GM23338 (cell line): ENCODE results near the gene FAM53A. TPM values are rescaled to one million over a fixed set of nuclear protein-coding genes. Genes with fewer than 3 reads are reported as not detected.

Experiments
- ATAC-seq: fragments of 200-7000 bp; cut with Tn5 transposase; 3 replicates; pipeline ENCODE4 v1.9.1; 2020
- DNase-seq: peaks from one replicate; pipeline ENCODE4 v3.0.0-alpha.2; 2015; ENCODE audit warnings: low spot score
- H2AFZ ChIP-seq: fragments of 200-600 bp; sonication (generic); 2 replicates; pipeline ENCODE4 v1.8.0; 2016; ENCODE audit warnings: antibody characterized with exemption, mild to moderate bottlenecking, moderate library complexity
- H3F3A ChIP-seq: fragments of 200-600 bp; sonication (generic); replicated peaks from 2 replicates; pipeline ENCODE4 v1.8.0; 2017; ENCODE audit warnings: antibody characterized with exemption, mixed run types, low read depth
- H3K27ac ChIP-seq: fragments of 200-600 bp; sonication (generic); 2 replicates; pipeline ENCODE4 v1.6.1; 2016; ENCODE audit warnings: low read depth
- H3K27me3 ChIP-seq: fragments of 200-600 bp; sonication (generic); 2 replicates; pipeline ENCODE4 v1.8.0; 2016; ENCODE audit warnings: mild to moderate bottlenecking, mixed run types, moderate library complexity; ENCODE audit not compliant: insufficient read depth
- H3K36me3 ChIP-seq: fragments of 200-600 bp; sonication (generic); 2 replicates; pipeline ENCODE4 v1.8.0; 2016; ENCODE audit warnings: mild to moderate bottlenecking; ENCODE audit not compliant: insufficient read depth
- H3K4me1 ChIP-seq: fragments of 200-600 bp; sonication (generic); 2 replicates; pipeline ENCODE4 v1.8.0; 2016; ENCODE audit warnings: mild to moderate bottlenecking, moderate library complexity; ENCODE audit not compliant: insufficient read depth
- H3K4me2 ChIP-seq: fragments of 200-600 bp; sonication (generic); 2 replicates; pipeline ENCODE4 v1.7.1; 2017; ENCODE audit warnings: mixed run types
- H3K4me3 ChIP-seq: fragments of 200-600 bp; sonication (generic); 2 replicates; pipeline ENCODE4 v1.6.1; 2016; ENCODE audit warnings: mixed run types
- H3K79me2 ChIP-seq: fragments of 200-600 bp; sonication (generic); replicated peaks from 2 replicates; pipeline ENCODE4 v1.8.0; 2017; ENCODE audit warnings: mild to moderate bottlenecking; ENCODE audit not compliant: insufficient read depth
- H3K9me2 ChIP-seq: fragments of 200-600 bp; sonication (generic); 2 replicates; pipeline ENCODE4 v1.8.0; 2017; ENCODE audit not compliant: insufficient read depth
- H4K20me1 ChIP-seq: fragments of 200-600 bp; sonication (generic); replicated peaks from 2 replicates; pipeline ENCODE4 v1.8.0; 2017; ENCODE audit warnings: mild to moderate bottlenecking; ENCODE audit not compliant: insufficient read depth
- H3K27ac Mint-ChIP-seq: 2 replicates; pipeline ENCODE4 v1.8.0; 2020; ENCODE audit warnings: inconsistent platforms, mild to moderate bottlenecking, moderate library complexity, mixed read lengths
- H3K27me3 Mint-ChIP-seq: 3 replicates; pipeline ENCODE4 v1.8.0; 2022; ENCODE audit warnings: low read depth, mild to moderate bottlenecking, moderate library complexity, mixed read lengths, inconsistent platforms; ENCODE audit not compliant: insufficient read depth, poor library complexity
- H3K36me3 Mint-ChIP-seq: 3 replicates; pipeline ENCODE4 v1.8.0; 2021; ENCODE audit warnings: low read depth, mild to moderate bottlenecking, inconsistent platforms, moderate library complexity, mixed read lengths
- H3K4me1 Mint-ChIP-seq: 3 replicates; pipeline ENCODE4 v1.8.0; 2020; ENCODE audit warnings: mild to moderate bottlenecking, inconsistent platforms, mixed read lengths
- H3K4me3 Mint-ChIP-seq: 3 replicates; pipeline ENCODE4 v1.8.0; 2021; ENCODE audit warnings: moderate library complexity, mild to moderate bottlenecking, inconsistent platforms, mixed read lengths
- H3K9me3 Mint-ChIP-seq: 3 replicates; pipeline ENCODE4 v1.8.0; 2020; ENCODE audit warnings: moderate library complexity, mild to moderate bottlenecking, inconsistent platforms, mixed read lengths
- CREB1 ChIP-seq: fragments of 250-450 bp; sonication (Bioruptor Pico); IDR thresholded peaks from 2 replicates; pipeline ENCODE4 v1.5.0; 2020; ENCODE audit warnings: low read depth, mild to moderate bottlenecking, moderate library complexity
- EZH2 ChIP-seq: fragments of 200-600 bp; sonication (generic); IDR thresholded peaks from one replicate; pipeline ENCODE4 v1.8.0; 2017; ENCODE audit warnings: antibody characterized with exemption, mild to moderate bottlenecking, low read depth; ENCODE audit not compliant: unreplicated experiment
- EZH2phosphoT487 ChIP-seq: fragments of 200-600 bp; sonication (generic); IDR thresholded peaks from one replicate; pipeline ENCODE4 v1.8.1; 2018; ENCODE audit warnings: antibody characterized with exemption; ENCODE audit not compliant: unreplicated experiment
- JUNB ChIP-seq: IDR thresholded peaks from one replicate; pipeline ENCODE4 v1.6.1; 2016; ENCODE audit warnings: antibody characterized with exemption; ENCODE audit not compliant: unreplicated experiment
- NANOG ChIP-seq: IDR thresholded peaks from 2 replicates; pipeline ENCODE4 v1.6.1; 2016; ENCODE audit warnings: antibody characterized with exemption, borderline replicate concordance
- POLR2AphosphoS5 ChIP-seq: IDR thresholded peaks from 2 replicates; pipeline ENCODE4 v1.6.1; 2016; ENCODE audit warnings: antibody characterized with exemption, low read depth
- STAT1 ChIP-seq: IDR thresholded peaks from one replicate; pipeline ENCODE4 v1.6.1; 2016; ENCODE audit warnings: antibody characterized with exemption; ENCODE audit not compliant: unreplicated experiment
- ZNF114 ChIP-seq: fragments of 250-450 bp; sonication (Bioruptor Pico); IDR thresholded peaks from 2 replicates; pipeline ENCODE4 v1.5.0; 2020; ENCODE audit warnings: mild to moderate bottlenecking, moderate library complexity
- ZNF331 ChIP-seq: fragments of 250-450 bp; sonication (Bioruptor Pico); IDR thresholded peaks from 2 replicates; pipeline ENCODE4 v1.5.0; 2020; ENCODE audit warnings: low read depth, mild to moderate bottlenecking, moderate library complexity
- polyA plus RNA-seq: library from polyadenylated mRNA; unstranded; fragments of >200 nt; fragmentation: Nextera tagmentation; extraction: Ambion mirVana; gene quantifications from 2 replicates; pipeline ENCODE4 v1.2.1, GENCODE V29; 2016
- total RNA-seq: library from RNA; depleted of rRNA; stranded (reverse); fragments of >200 nt; shearing (Covaris generic); gene quantifications from 2 replicates; pipeline ENCODE4 v1.2.3, GENCODE V29; 2014
- TF ChIP-seq, protein P1 (sequence below): IDR thresholded peaks from one replicate; pipeline ENCODE4 v1.6.1; 2018; ENCODE audit warnings: antibody characterized with exemption; ENCODE audit not compliant: unreplicated experiment
- TF ChIP-seq, protein P2 (sequence below): fragments of 250-450 bp; sonication (Bioruptor Pico); IDR thresholded peaks from 2 replicates; pipeline ENCODE4 v1.5.0; 2020; ENCODE audit warnings: mild to moderate bottlenecking, moderate library complexity
- TF ChIP-seq, protein P3 (sequence below), 2 experiments: fragments of 200-600 bp in 1 of 2; sonication (generic) in 1 of 2; conservative IDR thresholded peaks; 2 replicates each; pipeline versions ENCODE4 v1.5.1 to v1.6.1; 2016 to 2017; ENCODE audit warnings: antibody characterized with exemption in 2 of 2, low read depth in 2 of 2, mild to moderate bottlenecking in 2 of 2, moderate library complexity in 1 of 2
- TF ChIP-seq, protein P4 (sequence below): IDR thresholded peaks from 2 replicates; pipeline ENCODE4 v1.6.1; 2016; ENCODE audit warnings: antibody characterized with exemption

FAM53A gene
- total and polyA plus RNA-seq, 2 experiments from 2014 or later = 1.1 to 3.1 TPM

DNA sequence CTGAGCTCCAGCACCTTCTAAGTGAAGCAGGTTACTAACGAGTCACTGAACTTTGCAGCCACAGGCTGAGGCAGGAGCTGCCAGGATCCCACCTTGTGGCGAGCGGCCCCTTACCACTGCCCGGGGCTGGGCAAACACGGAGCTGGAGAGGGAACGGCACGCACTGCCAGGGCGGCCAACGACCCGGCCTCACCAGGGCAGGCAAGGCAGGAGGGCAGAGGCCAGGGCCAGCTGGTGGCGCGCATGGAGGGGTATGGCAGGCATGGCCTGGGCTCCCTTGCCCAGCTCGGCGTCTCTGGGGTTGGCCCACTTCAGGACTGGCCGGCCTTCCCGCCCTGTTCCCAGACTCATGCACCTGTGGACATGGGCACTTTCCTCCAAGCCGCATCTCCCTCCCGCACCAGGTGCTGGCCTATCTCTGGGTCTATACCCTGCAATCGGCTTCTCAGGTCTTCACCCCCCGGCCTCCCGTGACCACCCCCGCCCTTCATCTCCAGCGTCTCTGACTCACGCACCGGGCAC lies 64.9 kb downstream of the FAM53A start:
- Mint-ChIP-seq H3K9me3 (peaks cover 11% of the 10 kb centered on the region), H3K27ac (no peak overlapping the region), H3K27me3 (peaks cover 9% of the 10 kb centered on the region), H3K4me3 (no peak overlapping the region), H3K4me1 (no peaks in the 10 kb centered on the region), H3K36me3 (peaks cover 1% of the 10 kb centered on the region)
- H3K4me2 ChIP-seq = no peak overlapping the region
- H3K4me1 ChIP-seq = no peaks in the 10 kb centered on the region
- H4K20me1 ChIP-seq = no peaks in the 10 kb centered on the region
- H3K79me2 ChIP-seq = no peaks in the 10 kb centered on the region
- no peaks in the 10 kb centered on the region for H3K27me3 ChIP-seq
- no peaks in the 10 kb centered on the region for H3F3A ChIP-seq
- DNase-seq (no peak), ATAC-seq (no peak)
- no peaks in the 10 kb centered on the region for H3K9me2 ChIP-seq
- TF ChIP-seq ZNF114 (CRISPR knock-in tag) (no peak), NANOG (no peak), ZNF331 (CRISPR knock-in tag) (no peak), POLR2AphosphoS5 (no peak), EZH2 (no peak), JUNB (no peak), STAT1 (no peak), EZH2phosphoT487 (no peak), CREB1 (CRISPR knock-in tag) (no peak)
- TF ChIP-seq, protein P1, sequence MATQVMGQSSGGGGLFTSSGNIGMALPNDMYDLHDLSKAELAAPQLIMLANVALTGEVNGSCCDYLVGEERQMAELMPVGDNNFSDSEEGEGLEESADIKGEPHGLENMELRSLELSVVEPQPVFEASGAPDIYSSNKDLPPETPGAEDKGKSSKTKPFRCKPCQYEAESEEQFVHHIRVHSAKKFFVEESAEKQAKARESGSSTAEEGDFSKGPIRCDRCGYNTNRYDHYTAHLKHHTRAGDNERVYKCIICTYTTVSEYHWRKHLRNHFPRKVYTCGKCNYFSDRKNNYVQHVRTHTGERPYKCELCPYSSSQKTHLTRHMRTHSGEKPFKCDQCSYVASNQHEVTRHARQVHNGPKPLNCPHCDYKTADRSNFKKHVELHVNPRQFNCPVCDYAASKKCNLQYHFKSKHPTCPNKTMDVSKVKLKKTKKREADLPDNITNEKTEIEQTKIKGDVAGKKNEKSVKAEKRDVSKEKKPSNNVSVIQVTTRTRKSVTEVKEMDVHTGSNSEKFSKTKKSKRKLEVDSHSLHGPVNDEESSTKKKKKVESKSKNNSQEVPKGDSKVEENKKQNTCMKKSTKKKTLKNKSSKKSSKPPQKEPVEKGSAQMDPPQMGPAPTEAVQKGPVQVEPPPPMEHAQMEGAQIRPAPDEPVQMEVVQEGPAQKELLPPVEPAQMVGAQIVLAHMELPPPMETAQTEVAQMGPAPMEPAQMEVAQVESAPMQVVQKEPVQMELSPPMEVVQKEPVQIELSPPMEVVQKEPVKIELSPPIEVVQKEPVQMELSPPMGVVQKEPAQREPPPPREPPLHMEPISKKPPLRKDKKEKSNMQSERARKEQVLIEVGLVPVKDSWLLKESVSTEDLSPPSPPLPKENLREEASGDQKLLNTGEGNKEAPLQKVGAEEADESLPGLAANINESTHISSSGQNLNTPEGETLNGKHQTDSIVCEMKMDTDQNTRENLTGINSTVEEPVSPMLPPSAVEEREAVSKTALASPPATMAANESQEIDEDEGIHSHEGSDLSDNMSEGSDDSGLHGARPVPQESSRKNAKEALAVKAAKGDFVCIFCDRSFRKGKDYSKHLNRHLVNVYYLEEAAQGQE = no peak
- TF ChIP-seq, protein P2, sequence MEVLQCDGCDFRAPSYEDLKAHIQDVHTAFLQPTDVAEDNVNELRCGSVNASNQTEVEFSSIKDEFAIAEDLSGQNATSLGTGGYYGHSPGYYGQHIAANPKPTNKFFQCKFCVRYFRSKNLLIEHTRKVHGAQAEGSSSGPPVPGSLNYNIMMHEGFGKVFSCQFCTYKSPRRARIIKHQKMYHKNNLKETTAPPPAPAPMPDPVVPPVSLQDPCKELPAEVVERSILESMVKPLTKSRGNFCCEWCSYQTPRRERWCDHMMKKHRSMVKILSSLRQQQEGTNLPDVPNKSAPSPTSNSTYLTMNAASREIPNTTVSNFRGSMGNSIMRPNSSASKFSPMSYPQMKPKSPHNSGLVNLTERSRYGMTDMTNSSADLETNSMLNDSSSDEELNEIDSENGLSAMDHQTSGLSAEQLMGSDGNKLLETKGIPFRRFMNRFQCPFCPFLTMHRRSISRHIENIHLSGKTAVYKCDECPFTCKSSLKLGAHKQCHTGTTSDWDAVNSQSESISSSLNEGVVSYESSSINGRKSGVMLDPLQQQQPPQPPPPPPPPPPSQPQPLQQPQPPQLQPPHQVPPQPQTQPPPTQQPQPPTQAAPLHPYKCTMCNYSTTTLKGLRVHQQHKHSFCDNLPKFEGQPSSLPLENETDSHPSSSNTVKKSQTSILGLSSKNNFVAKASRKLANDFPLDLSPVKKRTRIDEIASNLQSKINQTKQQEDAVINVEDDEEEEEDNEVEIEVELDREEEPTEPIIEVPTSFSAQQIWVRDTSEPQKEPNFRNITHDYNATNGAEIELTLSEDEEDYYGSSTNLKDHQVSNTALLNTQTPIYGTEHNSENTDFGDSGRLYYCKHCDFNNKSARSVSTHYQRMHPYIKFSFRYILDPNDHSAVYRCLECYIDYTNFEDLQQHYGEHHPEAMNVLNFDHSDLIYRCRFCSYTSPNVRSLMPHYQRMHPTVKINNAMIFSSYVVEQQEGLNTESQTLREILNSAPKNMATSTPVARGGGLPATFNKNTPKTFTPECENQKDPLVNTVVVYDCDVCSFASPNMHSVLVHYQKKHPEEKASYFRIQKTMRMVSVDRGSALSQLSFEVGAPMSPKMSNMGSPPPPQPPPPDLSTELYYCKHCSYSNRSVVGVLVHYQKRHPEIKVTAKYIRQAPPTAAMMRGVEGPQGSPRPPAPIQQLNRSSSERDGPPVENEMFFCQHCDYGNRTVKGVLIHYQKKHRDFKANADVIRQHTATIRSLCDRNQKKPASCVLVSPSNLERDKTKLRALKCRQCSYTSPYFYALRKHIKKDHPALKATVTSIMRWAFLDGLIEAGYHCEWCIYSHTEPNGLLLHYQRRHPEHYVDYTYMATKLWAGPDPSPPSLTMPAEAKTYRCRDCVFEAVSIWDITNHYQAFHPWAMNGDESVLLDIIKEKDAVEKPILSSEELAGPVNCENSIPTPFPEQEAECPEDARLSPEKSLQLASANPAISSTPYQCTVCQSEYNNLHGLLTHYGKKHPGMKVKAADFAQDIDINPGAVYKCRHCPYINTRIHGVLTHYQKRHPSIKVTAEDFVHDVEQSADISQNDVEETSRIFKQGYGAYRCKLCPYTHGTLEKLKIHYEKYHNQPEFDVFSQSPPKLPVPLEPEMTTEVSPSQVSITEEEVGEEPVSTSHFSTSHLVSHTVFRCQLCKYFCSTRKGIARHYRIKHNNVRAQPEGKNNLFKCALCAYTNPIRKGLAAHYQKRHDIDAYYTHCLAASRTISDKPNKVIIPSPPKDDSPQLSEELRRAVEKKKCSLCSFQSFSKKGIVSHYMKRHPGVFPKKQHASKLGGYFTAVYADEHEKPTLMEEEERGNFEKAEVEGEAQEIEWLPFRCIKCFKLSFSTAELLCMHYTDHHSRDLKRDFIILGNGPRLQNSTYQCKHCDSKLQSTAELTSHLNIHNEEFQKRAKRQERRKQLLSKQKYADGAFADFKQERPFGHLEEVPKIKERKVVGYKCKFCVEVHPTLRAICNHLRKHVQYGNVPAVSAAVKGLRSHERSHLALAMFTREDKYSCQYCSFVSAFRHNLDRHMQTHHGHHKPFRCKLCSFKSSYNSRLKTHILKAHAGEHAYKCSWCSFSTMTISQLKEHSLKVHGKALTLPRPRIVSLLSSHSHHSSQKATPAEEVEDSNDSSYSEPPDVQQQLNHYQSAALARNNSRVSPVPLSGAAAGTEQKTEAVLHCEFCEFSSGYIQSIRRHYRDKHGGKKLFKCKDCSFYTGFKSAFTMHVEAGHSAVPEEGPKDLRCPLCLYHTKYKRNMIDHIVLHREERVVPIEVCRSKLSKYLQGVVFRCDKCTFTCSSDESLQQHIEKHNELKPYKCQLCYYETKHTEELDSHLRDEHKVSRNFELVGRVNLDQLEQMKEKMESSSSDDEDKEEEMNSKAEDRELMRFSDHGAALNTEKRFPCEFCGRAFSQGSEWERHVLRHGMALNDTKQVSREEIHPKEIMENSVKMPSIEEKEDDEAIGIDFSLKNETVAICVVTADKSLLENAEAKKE (CRISPR knock-in tag) = no peak
- TF ChIP-seq, protein P3, sequence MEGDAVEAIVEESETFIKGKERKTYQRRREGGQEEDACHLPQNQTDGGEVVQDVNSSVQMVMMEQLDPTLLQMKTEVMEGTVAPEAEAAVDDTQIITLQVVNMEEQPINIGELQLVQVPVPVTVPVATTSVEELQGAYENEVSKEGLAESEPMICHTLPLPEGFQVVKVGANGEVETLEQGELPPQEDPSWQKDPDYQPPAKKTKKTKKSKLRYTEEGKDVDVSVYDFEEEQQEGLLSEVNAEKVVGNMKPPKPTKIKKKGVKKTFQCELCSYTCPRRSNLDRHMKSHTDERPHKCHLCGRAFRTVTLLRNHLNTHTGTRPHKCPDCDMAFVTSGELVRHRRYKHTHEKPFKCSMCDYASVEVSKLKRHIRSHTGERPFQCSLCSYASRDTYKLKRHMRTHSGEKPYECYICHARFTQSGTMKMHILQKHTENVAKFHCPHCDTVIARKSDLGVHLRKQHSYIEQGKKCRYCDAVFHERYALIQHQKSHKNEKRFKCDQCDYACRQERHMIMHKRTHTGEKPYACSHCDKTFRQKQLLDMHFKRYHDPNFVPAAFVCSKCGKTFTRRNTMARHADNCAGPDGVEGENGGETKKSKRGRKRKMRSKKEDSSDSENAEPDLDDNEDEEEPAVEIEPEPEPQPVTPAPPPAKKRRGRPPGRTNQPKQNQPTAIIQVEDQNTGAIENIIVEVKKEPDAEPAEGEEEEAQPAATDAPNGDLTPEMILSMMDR (conservative IDR thresholded peaks at IDR 0.05; ENCODE audit: low read depth in 2 of 2) = no peak
- TF ChIP-seq, protein P4, sequence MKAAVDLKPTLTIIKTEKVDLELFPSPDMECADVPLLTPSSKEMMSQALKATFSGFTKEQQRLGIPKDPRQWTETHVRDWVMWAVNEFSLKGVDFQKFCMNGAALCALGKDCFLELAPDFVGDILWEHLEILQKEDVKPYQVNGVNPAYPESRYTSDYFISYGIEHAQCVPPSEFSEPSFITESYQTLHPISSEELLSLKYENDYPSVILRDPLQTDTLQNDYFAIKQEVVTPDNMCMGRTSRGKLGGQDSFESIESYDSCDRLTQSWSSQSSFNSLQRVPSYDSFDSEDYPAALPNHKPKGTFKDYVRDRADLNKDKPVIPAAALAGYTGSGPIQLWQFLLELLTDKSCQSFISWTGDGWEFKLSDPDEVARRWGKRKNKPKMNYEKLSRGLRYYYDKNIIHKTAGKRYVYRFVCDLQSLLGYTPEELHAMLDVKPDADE = no peak
- no peak overlapping the region for H3K27ac ChIP-seq
- no peaks in the 10 kb centered on the region for H3K36me3 ChIP-seq
- H3K4me3 ChIP-seq = no peak overlapping the region
- no peak overlapping the region for H2AFZ ChIP-seq
